Peyer's patch (tissue), 4 donors: ENCODE results near the gene AGAP3. TPM values are rescaled to one million over a fixed set of nuclear protein-coding genes. Genes with fewer than 3 reads are reported as not detected.

Experiments used
- DNase-seq, 3 donors: peaks; one replicate each; pipeline ENCODE4 v3.0.0-alpha.2; 2017 to 2019
- H3K27ac ChIP-seq, 4 donors: fragments of 200-600 bp; sonication (generic); one replicate each; pipeline ENCODE4 v1.5.1; 2016 to 2019
- H3K27me3 ChIP-seq, 2 donors: fragments of 200-600 bp; sonication (generic); one replicate each; pipeline ENCODE4 v1.5.1; 2019
- H3K36me3 ChIP-seq, 3 donors: fragments of 200-600 bp; sonication (generic); one replicate each; pipeline ENCODE4 v1.5.1; 2016 to 2019
- H3K4me1 ChIP-seq, 4 donors: fragments of 200-600 bp; sonication (generic); one replicate each; pipeline ENCODE4 v1.5.1; 2016 to 2019
- H3K4me3 ChIP-seq, 4 donors: fragments of 200-600 bp; sonication (generic); 1 replicate in 3 of 4; 2 replicates in 1 of 4; pipeline ENCODE4 v1.5.1; 2016 to 2019; ENCODE audit warnings: mild to moderate bottlenecking in 1 of 4
- H3K9me3 ChIP-seq, 4 donors: fragments of 200-600 bp; sonication (generic); one replicate each; pipeline ENCODE4 v1.5.1; 2016 to 2019; ENCODE audit warnings: mild to moderate bottlenecking in 1 of 4
- POLR2A ChIP-seq, 2 donors: fragments of 450-650 bp; IDR thresholded peaks; one replicate each; pipeline ENCODE4 v1.5.1; 2017; ENCODE audit warnings: antibody characterized with exemption in 2 of 2, mild to moderate bottlenecking in 2 of 2, moderate library complexity in 2 of 2
- total RNA-seq, 4 donors: library from RNA; depleted of rRNA; stranded (reverse); fragments of >200 nt; gene quantifications; one replicate each; pipeline ENCODE4 v1.1.0, GENCODE V29; 2016
- TF ChIP-seq, protein P1 (sequence below), 6 experiments: fragments of 450-650 bp in 4 of 6; fragments of 200-600 bp in 2 of 6; sonication (generic) in 1 of 6; IDR thresholded peaks; one replicate each; pipeline ENCODE4 v1.5.1; 2017 to 2019; ENCODE audit warnings: antibody characterized with exemption in 6 of 6, mild to moderate bottlenecking in 3 of 6, moderate library complexity in 1 of 6

The AGAP3 gene
- total RNA-seq, 4 donors from 2014 or later: 91.6 to 123 (median 101) TPM

DNA sequence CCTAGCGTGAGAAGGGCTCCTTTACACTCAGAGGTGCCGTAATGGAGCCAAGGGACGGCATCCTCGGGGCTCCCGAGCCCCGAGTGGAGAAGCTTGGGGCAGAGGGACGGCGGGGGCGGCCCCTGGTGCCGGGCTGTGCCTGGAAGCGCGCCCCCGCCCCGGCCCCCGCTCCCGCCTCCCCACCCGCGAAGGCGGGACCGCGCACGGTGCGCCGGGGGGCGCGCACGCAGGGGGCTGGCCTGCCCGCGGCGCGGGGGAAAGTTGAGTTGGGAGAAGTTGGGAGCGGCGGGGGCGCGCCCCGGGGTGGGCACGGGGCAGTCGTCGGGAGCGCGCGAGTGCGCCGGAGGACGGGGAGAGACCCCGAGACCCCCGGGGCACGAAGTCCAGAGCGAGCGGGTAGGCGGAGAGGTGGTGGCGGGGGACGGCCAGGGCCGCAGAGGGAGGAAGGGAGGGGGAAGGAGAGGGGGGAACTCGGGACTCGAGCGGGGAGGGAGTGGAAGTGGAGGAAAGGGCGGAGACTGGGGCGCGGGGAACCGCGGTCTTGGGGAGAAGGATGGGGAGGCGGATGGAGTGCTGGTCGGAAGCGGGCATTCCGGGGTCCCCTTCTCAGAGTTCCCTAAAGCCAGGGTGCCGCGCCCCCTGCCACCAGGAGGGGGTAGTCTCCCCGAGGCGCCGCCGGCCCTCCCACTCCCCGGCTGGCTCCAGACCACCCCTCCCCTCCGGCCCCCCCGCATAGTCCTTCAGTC is 26.7 kb upstream of the AGAP3 start, which contains the start of gene SLC4A2:
TSS of gene SLC4A2 (plus strand) at position 223 of the 746 bp plus-strand sequence. CDS start 2,399 bp downstream, outside the sequence.
- no peaks in the 10 kb centered on the region for H3K27me3 ChIP-seq
- no peaks in the 10 kb centered on the region for H3K9me3 ChIP-seq
- H3K36me3 ChIP-seq: peaks cover 0 to 6% (median 0%) of the 10 kb centered on the region in 3 donors
- peak; percentile 73 to 88 (median 88) for DNase-seq
- TF ChIP-seq, protein P1, sequence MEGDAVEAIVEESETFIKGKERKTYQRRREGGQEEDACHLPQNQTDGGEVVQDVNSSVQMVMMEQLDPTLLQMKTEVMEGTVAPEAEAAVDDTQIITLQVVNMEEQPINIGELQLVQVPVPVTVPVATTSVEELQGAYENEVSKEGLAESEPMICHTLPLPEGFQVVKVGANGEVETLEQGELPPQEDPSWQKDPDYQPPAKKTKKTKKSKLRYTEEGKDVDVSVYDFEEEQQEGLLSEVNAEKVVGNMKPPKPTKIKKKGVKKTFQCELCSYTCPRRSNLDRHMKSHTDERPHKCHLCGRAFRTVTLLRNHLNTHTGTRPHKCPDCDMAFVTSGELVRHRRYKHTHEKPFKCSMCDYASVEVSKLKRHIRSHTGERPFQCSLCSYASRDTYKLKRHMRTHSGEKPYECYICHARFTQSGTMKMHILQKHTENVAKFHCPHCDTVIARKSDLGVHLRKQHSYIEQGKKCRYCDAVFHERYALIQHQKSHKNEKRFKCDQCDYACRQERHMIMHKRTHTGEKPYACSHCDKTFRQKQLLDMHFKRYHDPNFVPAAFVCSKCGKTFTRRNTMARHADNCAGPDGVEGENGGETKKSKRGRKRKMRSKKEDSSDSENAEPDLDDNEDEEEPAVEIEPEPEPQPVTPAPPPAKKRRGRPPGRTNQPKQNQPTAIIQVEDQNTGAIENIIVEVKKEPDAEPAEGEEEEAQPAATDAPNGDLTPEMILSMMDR (IDR thresholded peaks at IDR 0.05): peak in 5 of 6 experiments; percentile 24 to 62 (median 34)
- TF ChIP-seq POLR2A (IDR thresholded peaks at IDR 0.05): peak; percentile 21 to 23
- peak within 1 kb of the TSS; percentile 61 to 87 (median 79) for H3K4me3 ChIP-seq
- peak within 1 kb of the TSS; percentile 91 to 96 (median 93) for H3K27ac ChIP-seq
- H3K4me1 ChIP-seq: peaks cover 4 to 44% (median 18%) of the 10 kb centered on the region in 4 donors

GRCh38 chr7:151060113-151060415 is 26.2 kb upstream of the AGAP3 start:
- H3K27ac ChIP-seq: peak overlapping the region; percentile 91 to 96 (median 93)
- TF ChIP-seq POLR2A (IDR thresholded peaks at IDR 0.05): no peak
- TF ChIP-seq, protein P1 (IDR thresholded peaks at IDR 0.05): no peak
- no peaks in the 10 kb centered on the region for H3K27me3 ChIP-seq
- no peaks in the 10 kb centered on the region for H3K9me3 ChIP-seq
- H3K4me3 ChIP-seq: peak overlapping the region; percentile 61 to 87 (median 79)
- peaks cover 0 to 12% (median 0%) of the 10 kb centered on the region in 3 donors for H3K36me3 ChIP-seq
- H3K4me1 ChIP-seq: peaks cover 4 to 44% (median 18%) of the 10 kb centered on the region in 4 donors
- DNase-seq: no peak

- Histone ChIP-seq H3K4me1 (peaks cover 4 to 44% (median 18%) of the 10 kb centered on the region in 4 donors), H3K27ac (peak overlapping the region; percentile 91 to 96 (median 93)), H3K9me3 (no peaks in the 10 kb centered on the region), H3K27me3 (no peaks in the 10 kb centered on the region), H3K36me3 (peaks cover 0 to 17% (median 0%) of the 10 kb centered on the region in 3 donors), H3K4me3 (peak overlapping the region; percentile 61 to 87 (median 79))
- TF ChIP-seq, protein P1 (IDR thresholded peaks at IDR 0.05): no peak
- TF ChIP-seq POLR2A (IDR thresholded peaks at IDR 0.05): no peak
- no peak for DNase-seq
Observed at GRCh38 chr7:151060416-151061212, 25.7 kb upstream of the AGAP3 start.

DNA sequence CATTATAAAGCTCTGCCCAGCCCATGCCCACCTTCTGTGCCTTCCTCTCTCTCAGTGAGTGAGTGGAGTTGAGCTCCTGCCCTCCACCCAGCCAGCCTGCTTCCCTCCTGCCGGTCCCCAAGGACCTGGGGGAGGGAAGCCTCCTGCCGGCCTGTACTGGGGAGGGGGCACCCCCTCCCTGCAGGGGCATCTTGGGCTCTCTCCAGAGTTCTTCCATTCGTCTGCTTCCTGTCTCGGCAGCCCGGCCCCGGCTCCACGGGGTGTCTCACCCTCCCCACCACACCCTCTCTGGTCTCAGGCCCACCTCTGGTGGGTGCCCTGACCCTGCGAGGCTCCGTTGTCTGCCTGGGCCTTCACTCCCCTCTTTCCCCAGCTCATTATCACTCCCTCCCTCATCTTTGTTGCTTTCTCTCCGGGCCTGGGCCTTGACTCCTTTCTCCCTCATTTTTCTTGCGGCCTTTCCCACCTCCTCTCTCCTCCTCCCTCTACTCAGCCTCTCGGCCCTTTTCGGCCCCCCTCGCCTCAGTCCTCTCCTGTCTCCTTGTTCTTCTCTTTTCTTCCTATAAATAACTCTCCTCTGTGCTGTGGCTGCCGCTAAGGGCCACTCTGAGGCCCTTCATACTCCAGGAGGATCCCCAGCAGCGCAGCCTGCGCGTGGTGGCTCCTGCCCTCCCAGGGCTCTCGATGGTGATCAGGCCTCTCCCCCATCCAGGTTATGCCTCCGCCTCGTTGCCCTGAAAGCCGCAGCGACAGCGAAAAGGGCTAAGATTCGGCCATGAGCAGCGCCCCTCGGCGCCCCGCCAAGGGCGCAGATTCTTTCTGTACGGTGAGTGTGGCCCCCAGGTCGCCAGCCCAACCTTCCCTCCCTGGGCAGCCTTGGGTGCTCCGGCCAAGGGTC is 24.8 kb upstream of the AGAP3 start:
- H3K4me1 ChIP-seq: peaks cover 4 to 44% (median 18%) of the 10 kb centered on the region in 4 donors
- no peaks in the 10 kb centered on the region for H3K27me3 ChIP-seq
- peaks cover 0 to 26% (median 0%) of the 10 kb centered on the region in 3 donors for H3K36me3 ChIP-seq
- no peak for DNase-seq
- no peak for TF ChIP-seq POLR2A (IDR thresholded peaks at IDR 0.05)
- H3K27ac ChIP-seq: no peak overlapping the region
- H3K9me3 ChIP-seq: no peaks in the 10 kb centered on the region
- H3K4me3 ChIP-seq: peak overlapping the region in 1 of 4 donors; percentile 86

- Histone ChIP-seq H3K4me3 (no peak overlapping the region), H3K36me3 (peaks cover 0 to 31% (median 0%) of the 10 kb centered on the region in 3 donors), H3K27ac (peak overlapping the region; percentile 10 to 77 (median 70))
Observed at GRCh38 chr7:151062111-151062398, 24.2 kb upstream of the AGAP3 start.

More at GRCh38 chr7:151062111-151062398, 24.2 kb upstream of the AGAP3 start:
- DNase-seq: no peak
- Histone ChIP-seq H3K9me3 (no peaks in the 10 kb centered on the region), H3K4me1 (peaks cover 4 to 38% (median 15%) of the 10 kb centered on the region in 4 donors), H3K27me3 (no peaks in the 10 kb centered on the region)
- TF ChIP-seq POLR2A (IDR thresholded peaks at IDR 0.05): no peak
- TF ChIP-seq, protein P1 (IDR thresholded peaks at IDR 0.05): no peak
